ENCODE data around the gene ASF1B.
A peak's percentile ranks its signal among the peaks of the same experiment; 100 is the strongest.

Gene ASF1B

DNA sequence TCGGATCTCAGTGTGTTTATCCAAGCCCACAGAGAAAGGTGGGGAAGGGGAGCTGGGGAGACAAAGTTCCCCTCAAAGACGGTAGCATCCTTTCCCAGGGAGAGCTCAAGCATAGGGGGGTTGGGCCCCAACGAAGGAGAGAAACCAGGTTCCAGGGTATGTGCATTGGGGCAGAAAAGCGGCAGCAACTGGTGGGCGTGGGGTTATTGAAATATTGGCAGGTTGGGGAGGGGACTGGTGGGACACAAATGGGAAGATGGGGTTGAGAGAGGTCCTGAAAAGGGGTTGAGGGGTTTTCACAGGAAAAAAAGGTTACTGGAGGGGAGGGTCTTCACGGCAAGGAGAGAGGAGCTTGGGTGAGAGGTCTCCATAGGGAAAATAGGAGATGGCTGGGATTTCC is 1.0 kb downstream of the ASF1B start:
- no peak for DNase-seq

- DNase-seq, result no peak
Measured at GRCh38 chr19:14127929-14128509, 8.4 kb downstream of the ASF1B start.

DNA sequence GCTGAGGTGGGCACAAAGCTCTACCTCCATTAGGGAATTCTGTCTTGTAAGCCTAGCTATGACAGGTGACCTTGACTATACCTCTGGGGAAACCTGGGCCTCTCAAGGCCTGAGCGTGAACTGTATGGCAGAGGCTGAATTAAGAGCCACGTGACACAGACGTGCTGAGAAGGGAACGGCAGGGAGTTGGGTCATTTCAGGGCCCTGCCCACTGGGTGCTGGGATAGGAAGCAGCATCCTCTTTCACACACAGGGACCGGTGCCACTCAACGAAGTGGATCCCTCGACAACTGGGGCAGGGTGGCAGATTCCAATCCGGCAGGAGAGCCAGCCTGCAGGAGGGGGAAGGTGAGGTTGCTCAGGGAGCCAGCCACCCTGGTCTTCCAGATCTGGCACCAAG is 9.2 kb downstream of the ASF1B start:
- DNase-seq, result no peak

- no peak for DNase-seq
Measured at GRCh38 chr19:14122924-14123323, 13.5 kb downstream of the ASF1B start.

DNA sequence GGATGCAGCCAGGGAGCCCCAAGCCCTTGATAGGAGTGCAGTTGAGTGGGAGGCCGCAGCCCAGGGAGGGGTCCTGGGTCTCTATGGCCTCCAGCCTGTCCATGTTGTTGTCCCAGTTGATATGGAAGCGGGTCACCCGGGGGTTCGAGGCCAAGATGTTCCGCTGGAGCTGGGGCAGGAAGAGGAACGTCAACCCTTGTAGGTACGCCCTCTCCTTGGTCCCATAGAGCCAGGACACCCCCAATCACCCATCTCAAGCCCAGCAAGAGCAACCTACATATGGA is 15.9 kb downstream of the ASF1B start:
- DNase-seq, result no peak

DNA sequence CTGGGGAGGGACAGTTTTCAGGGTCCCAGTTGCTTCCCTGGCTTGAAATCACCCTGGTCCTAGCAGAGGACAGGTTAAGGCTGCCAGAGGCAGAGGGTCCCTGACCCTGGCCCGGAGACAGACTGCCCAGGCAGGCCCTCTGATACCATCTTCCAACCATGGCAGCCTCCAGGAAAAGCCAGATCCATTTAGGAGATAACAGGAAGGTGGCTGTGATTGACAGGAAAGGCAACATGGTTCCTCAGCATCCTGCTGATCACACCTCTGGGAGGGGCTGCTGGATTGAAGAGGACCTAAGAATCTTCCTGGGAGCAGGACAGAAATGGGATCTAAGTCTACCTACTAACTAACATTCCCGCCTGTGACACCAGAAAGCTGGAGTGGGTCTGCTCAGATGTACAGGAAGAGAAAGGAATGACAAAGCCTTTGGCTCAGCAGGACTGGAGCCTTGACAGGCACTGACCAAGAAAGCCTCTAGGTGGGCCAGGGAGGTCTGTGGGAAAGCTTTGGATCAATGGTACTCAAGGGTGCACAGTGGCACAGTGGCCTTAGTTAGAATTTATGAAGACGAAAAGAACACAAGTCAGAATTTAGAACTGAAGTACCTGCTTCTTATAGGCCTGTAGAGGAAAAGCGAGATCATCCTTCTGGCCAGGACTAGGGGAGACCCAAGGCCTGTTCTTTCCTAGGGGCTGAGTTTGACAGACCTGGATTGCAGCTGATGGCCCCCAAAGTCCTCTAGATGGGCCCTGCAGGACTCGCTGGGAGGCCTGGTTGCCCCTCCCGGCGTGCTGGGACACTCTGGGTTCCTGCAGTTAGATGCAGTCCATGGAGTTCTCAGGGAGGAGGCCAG is 16.5 kb downstream of the ASF1B start:
- no peak for DNase-seq

DNA sequence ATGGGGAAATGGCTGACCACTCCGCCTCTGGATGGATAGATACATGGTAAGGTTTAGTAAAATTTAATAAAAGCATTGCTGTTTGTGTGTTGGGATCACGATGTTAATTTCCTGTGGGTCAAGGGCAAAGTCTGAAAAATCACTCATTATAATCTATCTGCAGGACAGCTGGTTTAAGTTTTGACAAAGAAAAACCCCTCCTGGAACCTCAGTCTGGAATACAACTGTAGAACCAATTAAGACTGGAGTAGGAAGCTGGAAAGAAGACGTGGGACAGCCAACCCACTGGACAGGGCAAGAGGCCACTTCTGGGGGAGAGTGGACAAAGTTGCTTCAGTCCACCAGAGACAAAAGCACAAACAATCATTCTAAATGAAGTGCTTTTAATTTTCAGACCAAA is 17.2 kb downstream of the ASF1B start:
- no peak for DNase-seq

DNA sequence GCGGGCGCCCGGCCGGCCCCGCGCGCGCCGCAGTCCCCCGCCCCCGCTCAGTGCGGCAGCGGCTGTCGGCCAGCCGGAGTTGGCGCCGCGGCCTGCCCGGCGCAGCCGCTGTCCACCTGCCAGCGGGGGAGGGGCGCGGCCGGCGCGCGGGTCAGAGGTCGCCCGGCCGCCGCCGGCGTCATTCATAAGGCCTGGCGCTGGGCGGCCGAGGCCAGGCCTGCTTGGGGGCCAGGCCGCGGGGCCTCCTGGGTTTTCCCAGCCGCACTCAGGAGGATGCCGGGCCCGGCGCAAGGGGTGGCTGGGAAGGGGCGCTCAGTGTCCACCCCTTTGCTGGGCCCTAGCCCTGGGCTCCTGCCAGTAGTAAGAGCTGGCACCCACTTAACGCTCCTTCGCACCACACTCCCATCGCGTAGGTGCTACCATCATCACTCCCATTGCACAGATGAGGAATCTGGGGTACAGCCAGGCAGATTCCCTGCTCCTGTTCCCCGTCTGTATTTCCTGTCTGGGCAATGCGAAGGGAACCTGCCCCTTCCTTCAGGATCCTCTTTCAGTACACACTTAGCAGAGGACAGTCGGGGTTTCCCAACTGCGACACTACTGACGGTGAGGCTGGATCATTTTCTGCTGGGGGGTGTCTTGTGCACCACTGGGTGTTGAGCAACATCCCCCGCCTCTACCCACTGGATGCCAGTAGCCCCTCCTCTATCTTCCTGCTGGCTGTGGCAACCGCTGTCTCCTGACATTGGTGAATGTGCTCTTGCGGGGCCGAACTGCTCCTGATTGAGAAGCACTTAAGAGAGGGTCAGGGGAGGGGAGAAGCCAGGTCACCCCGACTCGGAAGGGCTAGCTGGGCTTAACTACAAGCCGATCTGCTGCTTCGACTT is 18.0 kb downstream of the ASF1B start:
- peak; percentile 68 for DNase-seq

- peak; percentile 100 for DNase-seq
Measured at GRCh38 chr19:14117668-14118164, 18.7 kb downstream of the ASF1B start, which contains the start of gene PRKACA. PRKACA (minus strand) TSS chr19:14117762; CDS start chr19:14117547, 215 bp downstream.

GRCh38 chr19:14116918-14117578 is 19.3 kb downstream of the ASF1B start:
- peak; percentile 47 for DNase-seq

DNA sequence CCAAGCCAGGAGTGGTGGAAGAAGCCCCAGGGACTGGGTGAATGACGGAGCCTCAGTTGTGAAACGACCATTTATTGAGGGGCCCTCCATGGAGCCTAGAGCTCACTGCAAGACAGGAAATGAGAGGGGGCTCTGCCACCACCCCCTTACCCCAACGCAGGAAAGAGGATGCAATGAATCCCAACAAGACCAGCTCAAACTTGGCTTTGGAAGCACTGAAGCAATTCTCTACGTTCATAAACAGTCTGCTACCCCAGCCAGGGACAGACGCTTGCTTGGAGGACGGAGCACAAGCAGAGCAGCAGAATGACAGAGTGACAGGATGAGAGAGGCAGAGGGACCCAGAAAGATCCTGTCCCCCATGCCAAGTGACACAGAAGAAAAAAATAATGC is 19.9 kb downstream of the ASF1B start:
- no peak for DNase-seq

GRCh38 chr19:14115756-14116155 is 20.6 kb downstream of the ASF1B start:
- no peak for DNase-seq

DNA sequence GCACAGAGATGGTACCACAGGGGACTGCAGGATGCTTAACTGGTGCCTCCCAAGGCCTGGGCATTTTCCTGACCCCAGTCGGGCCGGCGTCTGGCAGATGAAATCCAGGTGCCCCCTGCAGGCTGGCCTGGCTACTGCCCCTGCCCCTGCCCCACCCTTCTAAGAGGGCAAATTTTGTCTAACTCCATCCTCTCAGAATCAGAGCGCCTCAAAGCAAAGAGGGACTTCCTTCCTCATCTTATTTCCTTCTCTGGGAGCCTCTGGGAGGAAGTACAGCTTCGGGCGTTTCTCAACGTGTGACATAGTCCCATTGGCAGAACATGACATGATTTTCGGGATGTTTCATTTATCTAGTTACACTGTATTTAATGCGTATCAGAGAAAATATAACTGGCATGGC is 21.5 kb downstream of the ASF1B start:
- DNase-seq, result peak; percentile 64

DNA sequence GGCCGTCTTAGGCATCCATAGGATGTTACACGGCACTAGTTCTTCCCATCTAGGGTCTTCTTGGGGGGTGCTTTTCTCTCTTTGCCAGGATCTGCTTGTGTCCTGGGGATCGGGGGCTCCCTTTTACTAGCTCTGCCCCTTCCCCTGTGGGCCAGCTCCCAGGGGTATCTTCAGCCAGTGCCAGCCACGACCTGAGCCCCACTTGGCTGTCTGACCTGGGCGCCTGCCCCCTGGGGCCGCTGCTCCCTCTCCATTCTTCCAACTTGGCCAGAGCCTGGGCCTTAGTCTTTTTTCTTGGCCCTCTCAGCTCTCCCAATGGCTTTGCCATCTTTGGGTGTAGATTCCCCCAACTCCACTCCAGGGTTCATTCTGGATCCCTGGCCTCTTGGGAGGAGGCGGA is 21.9 kb downstream of the ASF1B start:
- no peak for DNase-seq

DNA sequence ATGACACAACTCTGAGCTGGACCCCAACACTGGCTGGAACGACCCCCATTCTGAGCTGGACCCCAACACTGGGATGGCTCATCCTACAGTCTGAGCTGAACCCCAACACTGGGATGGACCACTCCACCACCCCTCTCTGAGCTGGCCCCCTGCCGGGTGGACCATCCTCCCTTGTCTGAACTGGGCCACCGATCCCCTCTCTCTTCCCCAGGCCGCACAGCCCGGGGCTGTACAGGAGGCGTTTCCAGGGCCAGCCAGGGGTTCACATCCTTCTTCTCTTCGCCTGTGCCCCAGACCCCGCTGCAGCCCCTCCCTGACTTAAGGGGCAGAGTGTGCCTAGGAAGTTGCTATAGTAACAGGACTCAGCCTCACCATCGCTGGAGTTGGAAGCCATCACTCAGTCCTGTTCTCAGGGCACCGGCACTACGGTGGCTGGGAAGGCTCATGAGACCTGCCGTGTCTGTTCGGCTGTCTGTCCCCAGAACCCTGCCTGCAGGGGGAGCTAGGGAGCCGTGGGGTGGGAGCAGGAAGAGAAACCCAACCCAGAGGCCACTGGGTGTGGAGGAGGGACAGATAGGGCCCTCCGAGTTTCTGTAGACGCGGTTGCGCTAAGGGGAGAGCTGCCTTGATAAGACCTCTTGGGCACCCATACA is 22.5 kb downstream of the ASF1B start:
- peak; percentile 69 for DNase-seq

DNA sequence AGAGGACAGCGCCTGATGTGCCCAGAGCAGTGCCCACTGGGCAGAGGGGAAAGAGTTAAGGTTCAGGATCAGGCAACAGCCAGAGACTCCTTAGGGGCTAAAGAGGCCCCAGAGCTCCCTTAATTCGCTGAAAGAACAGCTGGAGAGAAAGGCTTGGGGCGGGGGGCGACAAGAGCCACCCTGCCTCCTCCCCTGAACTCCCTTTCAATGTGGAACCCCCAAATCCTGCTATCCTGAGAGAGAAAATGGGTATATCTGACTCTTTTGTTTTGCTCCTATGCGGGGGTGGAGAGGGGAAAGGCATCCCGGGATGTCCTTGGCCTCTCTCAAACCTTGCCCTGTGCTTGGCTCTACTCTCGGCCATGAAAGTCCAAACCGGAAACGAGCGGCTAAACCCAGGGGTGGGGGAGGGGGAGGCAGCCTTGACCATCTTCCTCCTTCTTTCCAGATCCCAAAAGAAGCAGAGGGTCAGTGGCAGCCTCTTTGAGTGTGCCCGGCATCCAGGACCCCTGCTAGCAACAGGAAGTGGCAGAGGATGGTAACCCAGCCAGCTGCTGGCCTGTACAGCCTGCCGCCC is 23.5 kb downstream of the ASF1B start:
- DNase-seq, result peak; percentile 60

DNA sequence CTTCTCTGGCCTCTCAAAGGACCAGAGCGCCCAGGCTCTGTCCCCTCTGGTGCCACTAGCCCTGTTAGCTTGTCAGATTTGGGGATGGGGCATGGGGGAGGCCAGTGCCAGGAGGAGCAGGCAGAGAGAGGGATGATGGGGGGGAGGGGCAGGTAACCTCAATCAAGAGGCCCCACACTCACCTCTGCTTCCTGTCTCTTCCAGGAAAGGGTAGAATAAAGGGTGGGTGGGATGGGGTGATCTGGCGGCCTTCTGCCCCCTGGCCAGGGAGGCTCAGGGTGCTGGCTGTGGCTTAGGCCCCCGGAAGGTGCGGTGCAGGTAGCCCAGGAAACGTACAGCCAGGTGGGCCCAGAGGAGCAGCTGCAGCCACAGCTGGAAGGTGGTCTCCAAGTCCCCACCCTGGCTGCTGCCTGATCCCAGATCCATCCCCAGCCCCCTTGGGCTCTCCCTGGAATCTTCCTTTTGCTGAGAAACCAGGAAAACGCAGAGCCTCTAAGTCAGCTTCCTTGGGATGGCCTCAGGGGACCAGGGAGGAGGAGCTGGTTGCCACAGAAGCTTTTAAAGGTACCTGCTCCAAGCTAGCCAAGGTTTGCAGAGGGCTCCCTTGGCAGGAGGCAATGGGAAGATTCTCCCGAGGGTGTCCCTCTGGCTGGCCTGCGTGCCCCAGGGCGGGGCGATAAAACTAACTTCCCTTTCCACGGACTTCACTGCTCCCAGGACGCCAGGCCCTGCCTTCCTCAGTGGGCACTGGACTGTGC is 24.2 kb downstream of the ASF1B start:
- DNase-seq, result no peak

GRCh38 chr19:14111486-14111885 is 24.9 kb downstream of the ASF1B start:
- DNase-seq, result no peak

DNA sequence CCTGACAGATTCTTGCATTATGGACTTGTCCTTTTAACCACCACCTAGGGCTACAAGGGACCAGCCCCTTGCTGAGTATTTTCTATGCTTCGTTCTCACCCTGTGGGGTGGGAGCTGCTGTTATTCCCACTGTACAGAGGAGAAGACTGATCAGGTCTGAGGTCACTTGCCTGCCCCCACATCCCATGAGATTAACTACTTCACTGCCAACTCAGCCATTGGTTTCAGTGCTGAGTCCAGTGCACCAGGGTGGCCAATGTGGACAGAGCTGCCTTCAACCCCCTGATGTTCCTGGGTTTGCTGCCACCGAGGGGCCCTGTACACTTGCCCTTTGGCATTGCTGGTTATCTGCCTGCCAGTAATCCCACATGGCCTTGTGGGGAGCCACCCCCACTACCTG is 25.7 kb downstream of the ASF1B start:
- no peak for DNase-seq

GRCh38 chr19:14107581-14108461 is 28.6 kb downstream of the ASF1B start:
- no peak for DNase-seq

Data from NCI-H82 (cell line).